WTC11 (cell line): ENCODE measurements around the gene STARD13. TPM values are rescaled to one million over a fixed set of nuclear protein-coding genes. Genes with fewer than 3 reads are reported as not detected.

Experiments used
- ATAC-seq: fragments of 200-7000 bp; cut with Tn5 transposase; 2 replicates; pipeline ENCODE4 v1.10.0; 2021; ENCODE audit warnings: mild to moderate bottlenecking, moderate library complexity
- CTCF ChIA-PET: fragments of 300-600 bp; sonication (Branson Sonifier 250); formaldehyde crosslinking; loops from one replicate; lab custom pipeline; 2021; ENCODE audit warnings: antibody characterized with exemption; lab: Charles Lee
- POLR2A ChIA-PET: fragments of 350-600 bp; sonication (Branson Sonifier 250); formaldehyde crosslinking; loops from one replicate; lab custom pipeline; 2021; ENCODE audit warnings: antibody characterized with exemption; lab: Charles Lee
- DNase-seq: peaks from one replicate; pipeline ENCODE4 v3.0.0; 2021; ENCODE audit warnings: low spot score
- H3K27ac Mint-ChIP-seq: 2 replicates; pipeline ENCODE4 v1.8.0; 2021; ENCODE audit warnings: mixed read lengths
- H3K27me3 Mint-ChIP-seq: 2 replicates; pipeline ENCODE4 v1.8.0; 2021; ENCODE audit warnings: low read depth, mild to moderate bottlenecking, moderate library complexity, mixed read lengths
- H3K36me3 Mint-ChIP-seq: 2 replicates; pipeline ENCODE4 v1.8.0; 2021; ENCODE audit warnings: mixed read lengths
- H3K4me1 Mint-ChIP-seq: 2 replicates; pipeline ENCODE4 v1.8.0; 2022; ENCODE audit warnings: mixed read lengths
- H3K4me3 Mint-ChIP-seq: 2 replicates; pipeline ENCODE4 v1.8.0; 2021; ENCODE audit warnings: mild to moderate bottlenecking, moderate library complexity, mixed read lengths
- H3K9me3 Mint-ChIP-seq: 2 replicates; pipeline ENCODE4 v1.8.0; 2021; ENCODE audit warnings: mixed read lengths
- AFF4 ChIP-seq: sonication (generic); formaldehyde crosslinking; IDR thresholded peaks from 2 replicates; pipeline ENCODE4 v1.8.1; 2023; ENCODE audit warnings: mild to moderate bottlenecking, missing genetic modification reagents, borderline replicate concordance
- ATF1 ChIP-seq: sonication (generic); formaldehyde crosslinking; IDR thresholded peaks from 2 replicates; pipeline ENCODE4 v1.8.1; 2023; ENCODE audit warnings: mild to moderate bottlenecking, moderate library complexity, missing genetic modification reagents
- ELF4 ChIP-seq: sonication (generic); formaldehyde crosslinking; IDR thresholded peaks from 2 replicates; pipeline ENCODE4 v1.8.1; 2022; ENCODE audit warnings: low read depth, mild to moderate bottlenecking, moderate library complexity, missing genetic modification reagents
- ERG ChIP-seq: fragments of 250-450 bp; sonication (Bioruptor Pico); IDR thresholded peaks from 2 replicates; pipeline ENCODE4 v1.8.0; 2021; ENCODE audit warnings: mild to moderate bottlenecking
- ESRRA ChIP-seq: sonication (generic); formaldehyde crosslinking; IDR thresholded peaks from 2 replicates; pipeline ENCODE4 v1.8.1; 2022; ENCODE audit warnings: mild to moderate bottlenecking, missing genetic modification reagents, borderline replicate concordance
- ETV6 ChIP-seq: sonication (generic); formaldehyde crosslinking; IDR thresholded peaks from 2 replicates; pipeline ENCODE4 v1.8.1; 2022; ENCODE audit warnings: mild to moderate bottlenecking, missing genetic modification reagents
- FOXK1 ChIP-seq: sonication (generic); formaldehyde crosslinking; IDR thresholded peaks from 2 replicates; pipeline ENCODE4 v1.8.0; 2022; ENCODE audit warnings: mild to moderate bottlenecking, moderate library complexity, missing genetic modification reagents
- FOXP1 ChIP-seq: sonication (generic); formaldehyde crosslinking; IDR thresholded peaks from 2 replicates; pipeline ENCODE4 v1.8.0; 2022; ENCODE audit warnings: missing genetic modification reagents, mild to moderate bottlenecking, moderate library complexity, borderline replicate concordance
- GRHL2 ChIP-seq: fragments of 250-450 bp; sonication (Bioruptor Pico); IDR thresholded peaks from 2 replicates; pipeline ENCODE4 v1.8.0; 2022; ENCODE audit warnings: mild to moderate bottlenecking, moderate library complexity; ENCODE audit not compliant: insufficient replicate concordance, severe bottlenecking
- GTF2I ChIP-seq: fragments of 250-450 bp; sonication (Bioruptor Pico); conservative IDR thresholded peaks from 2 replicates; pipeline ENCODE4 v1.4.0; 2021; ENCODE audit warnings: mild to moderate bottlenecking
- IRF1 ChIP-seq: sonication (generic); formaldehyde crosslinking; IDR thresholded peaks from 2 replicates; pipeline ENCODE4 v1.8.0; 2023; ENCODE audit warnings: missing genetic modification reagents
- IRF2 ChIP-seq: sonication (generic); formaldehyde crosslinking; IDR thresholded peaks from 2 replicates; pipeline ENCODE4 v1.8.0; 2022; ENCODE audit warnings: low read depth, missing genetic modification reagents, borderline replicate concordance
- KAT7 ChIP-seq: sonication (generic); formaldehyde crosslinking; IDR thresholded peaks from 2 replicates; pipeline ENCODE4 v1.8.1; 2023; ENCODE audit warnings: missing genetic modification reagents, mild to moderate bottlenecking, borderline replicate concordance
- NFATC4 ChIP-seq: fragments of 250-450 bp; sonication (Bioruptor Pico); IDR thresholded peaks from 2 replicates; pipeline ENCODE4 v1.9.0; 2021; ENCODE audit warnings: mild to moderate bottlenecking
- NR3C1 ChIP-seq: sonication (generic); formaldehyde crosslinking; conservative IDR thresholded peaks from 2 replicates; pipeline ENCODE4 v1.8.1; 2023; ENCODE audit warnings: low read depth, mild to moderate bottlenecking, missing genetic modification reagents
- RORB ChIP-seq: fragments of 250-450 bp; sonication (Bioruptor Pico); IDR thresholded peaks from 2 replicates; pipeline ENCODE4 v1.9.0; 2021; ENCODE audit warnings: mild to moderate bottlenecking
- ZBTB43 ChIP-seq: sonication (generic); formaldehyde crosslinking; IDR thresholded peaks from 2 replicates; pipeline ENCODE4 v1.8.1; 2023; ENCODE audit warnings: mild to moderate bottlenecking, missing genetic modification reagents
- ZNF121 ChIP-seq: sonication (generic); formaldehyde crosslinking; IDR thresholded peaks from 2 replicates; pipeline ENCODE4 v1.8.0; 2023; ENCODE audit warnings: missing genetic modification reagents
- ZNF138 ChIP-seq: sonication (generic); formaldehyde crosslinking; conservative IDR thresholded peaks from 2 replicates; pipeline ENCODE4 v1.8.1; 2022; ENCODE audit warnings: mild to moderate bottlenecking, moderate library complexity, missing genetic modification reagents
- ZNF219 ChIP-seq: sonication (generic); formaldehyde crosslinking; IDR thresholded peaks from 2 replicates; pipeline ENCODE4 v1.8.0; 2023; ENCODE audit warnings: missing genetic modification reagents, mild to moderate bottlenecking, borderline replicate concordance
- ZNF232 ChIP-seq: sonication (generic); formaldehyde crosslinking; IDR thresholded peaks from 2 replicates; pipeline ENCODE4 v1.8.0; 2022; ENCODE audit warnings: mild to moderate bottlenecking, missing genetic modification reagents
- ZNF671 ChIP-seq: fragments of 250-450 bp; sonication (Bioruptor Pico); IDR thresholded peaks from 2 replicates; pipeline ENCODE4 v1.8.0; 2021; ENCODE audit warnings: mild to moderate bottlenecking
- total RNA-seq: library from RNA; stranded (reverse); gene quantifications from 3 replicates; pipeline ENCODE4 v1.2.3, GENCODE V29; 2021

The STARD13 gene
- total RNA-seq, 1 experiment from 2014 or later: 4.4 TPM

- no peaks in the 10 kb centered on the region for H3K27me3 Mint-ChIP-seq
- H3K9me3 Mint-ChIP-seq: no peaks in the 10 kb centered on the region
- ChIA-PET POLR2A (no interaction called here), CTCF (interaction anchor here (0.7 to 1.6 kb wide), 3 partner anchors 12 to 54 kb away, joined by 3 to 4 read pairs (median 3); no protein-coding TSS in a partner anchor)
- DNase-seq: no peak
- no peak overlapping the region for H3K4me3 Mint-ChIP-seq
- H3K4me1 Mint-ChIP-seq: no peaks in the 10 kb centered on the region
- H3K27ac Mint-ChIP-seq: no peak overlapping the region
- no peaks in the 10 kb centered on the region for H3K36me3 Mint-ChIP-seq
- ATAC-seq: no peak
- TF ChIP-seq IRF2 (CRISPR knock-in tag): no peak
- TF ChIP-seq FOXK1 (CRISPR knock-in tag): no peak
- TF ChIP-seq KAT7 (CRISPR knock-in tag): no peak
- no peak for TF ChIP-seq ZNF121
- no peak for TF ChIP-seq ESRRA (CRISPR knock-in tag)
- no peak for TF ChIP-seq ELF4 (CRISPR knock-in tag)
- no peak for TF ChIP-seq ERG
- TF ChIP-seq GTF2I (CRISPR knock-in tag): no peak
- TF ChIP-seq ZBTB43: no peak
- no peak for TF ChIP-seq RORB
- TF ChIP-seq NFATC4: no peak
- TF ChIP-seq ZNF232 (CRISPR knock-in tag): no peak
- TF ChIP-seq GRHL2 (CRISPR knock-in tag): no peak
- no peak for TF ChIP-seq ZNF138 (CRISPR knock-in tag)
- no peak for TF ChIP-seq ATF1 (CRISPR knock-in tag)
- no peak for TF ChIP-seq NR3C1 (CRISPR knock-in tag)
- TF ChIP-seq IRF1 (CRISPR knock-in tag): no peak
- no peak for TF ChIP-seq AFF4
- TF ChIP-seq, all 79 proteins: peak for 0
These were observed 174.0 kb downstream of the STARD13 start for GRCh38 chr13:33111414-33112110.

- ChIA-PET CTCF (interaction anchor here (0.8 to 1.6 kb wide), 5 partner anchors 11 to 117 kb away, joined by 3 to 5 read pairs (median 4); no protein-coding TSS in a partner anchor), POLR2A (no interaction called here)
- no peaks in the 10 kb centered on the region for H3K36me3 Mint-ChIP-seq
- DNase-seq (no peak), ATAC-seq (no peak)
- H3K27ac Mint-ChIP-seq: no peak overlapping the region
- no peaks in the 10 kb centered on the region for H3K9me3 Mint-ChIP-seq
- no peaks in the 10 kb centered on the region for H3K4me1 Mint-ChIP-seq
- H3K27me3 Mint-ChIP-seq: no peaks in the 10 kb centered on the region
- no peak for TF ChIP-seq ZNF219
- TF ChIP-seq ZNF671 (CRISPR knock-in tag): no peak
- TF ChIP-seq ETV6: no peak
- TF ChIP-seq FOXP1 (CRISPR knock-in tag): no peak
- TF ChIP-seq, all 79 proteins: peak for 0
- no peak overlapping the region for H3K4me3 Mint-ChIP-seq
These were observed 174.7 kb downstream of the STARD13 start for GRCh38 chr13:33110713-33111413.
